ENCODE measurements around the gene H3-3A. TPM values are rescaled to one million over a fixed set of nuclear protein-coding genes. Genes with fewer than 3 reads are reported as not detected.

Gene H3-3A
- total RNA-seq, 4 donors from 2014 or later, result 224 to 510 (median 444) TPM

GRCh38 chr1:226098870-226099835 lies 36.6 kb downstream of the H3-3A start:
- Histone ChIP-seq H3K27me3 (no peaks in the 10 kb centered on the region), H3K36me3 (no peaks in the 10 kb centered on the region), H3K9me3 (no peaks in the 10 kb centered on the region), H3K4me3 (no peak overlapping the region), H3K4me1 (peaks cover 11% of the 10 kb centered on the region), H3K27ac (no peak overlapping the region)
- no peak for DNase-seq (ENCODE audit: low spot score in 2 of 2)
- TF ChIP-seq EP300 (IDR thresholded peaks at IDR 0.05) (no peak), POLR2A (IDR thresholded peaks at IDR 0.05) (no peak), POLR2AphosphoS5 (IDR thresholded peaks at IDR 0.05) (no peak)
- TF ChIP-seq, protein P1, sequence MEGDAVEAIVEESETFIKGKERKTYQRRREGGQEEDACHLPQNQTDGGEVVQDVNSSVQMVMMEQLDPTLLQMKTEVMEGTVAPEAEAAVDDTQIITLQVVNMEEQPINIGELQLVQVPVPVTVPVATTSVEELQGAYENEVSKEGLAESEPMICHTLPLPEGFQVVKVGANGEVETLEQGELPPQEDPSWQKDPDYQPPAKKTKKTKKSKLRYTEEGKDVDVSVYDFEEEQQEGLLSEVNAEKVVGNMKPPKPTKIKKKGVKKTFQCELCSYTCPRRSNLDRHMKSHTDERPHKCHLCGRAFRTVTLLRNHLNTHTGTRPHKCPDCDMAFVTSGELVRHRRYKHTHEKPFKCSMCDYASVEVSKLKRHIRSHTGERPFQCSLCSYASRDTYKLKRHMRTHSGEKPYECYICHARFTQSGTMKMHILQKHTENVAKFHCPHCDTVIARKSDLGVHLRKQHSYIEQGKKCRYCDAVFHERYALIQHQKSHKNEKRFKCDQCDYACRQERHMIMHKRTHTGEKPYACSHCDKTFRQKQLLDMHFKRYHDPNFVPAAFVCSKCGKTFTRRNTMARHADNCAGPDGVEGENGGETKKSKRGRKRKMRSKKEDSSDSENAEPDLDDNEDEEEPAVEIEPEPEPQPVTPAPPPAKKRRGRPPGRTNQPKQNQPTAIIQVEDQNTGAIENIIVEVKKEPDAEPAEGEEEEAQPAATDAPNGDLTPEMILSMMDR (IDR thresholded peaks at IDR 0.05), result no peak
- 86% methylated on average over 3 of the region's 3 CpGs for WGBS

DNA sequence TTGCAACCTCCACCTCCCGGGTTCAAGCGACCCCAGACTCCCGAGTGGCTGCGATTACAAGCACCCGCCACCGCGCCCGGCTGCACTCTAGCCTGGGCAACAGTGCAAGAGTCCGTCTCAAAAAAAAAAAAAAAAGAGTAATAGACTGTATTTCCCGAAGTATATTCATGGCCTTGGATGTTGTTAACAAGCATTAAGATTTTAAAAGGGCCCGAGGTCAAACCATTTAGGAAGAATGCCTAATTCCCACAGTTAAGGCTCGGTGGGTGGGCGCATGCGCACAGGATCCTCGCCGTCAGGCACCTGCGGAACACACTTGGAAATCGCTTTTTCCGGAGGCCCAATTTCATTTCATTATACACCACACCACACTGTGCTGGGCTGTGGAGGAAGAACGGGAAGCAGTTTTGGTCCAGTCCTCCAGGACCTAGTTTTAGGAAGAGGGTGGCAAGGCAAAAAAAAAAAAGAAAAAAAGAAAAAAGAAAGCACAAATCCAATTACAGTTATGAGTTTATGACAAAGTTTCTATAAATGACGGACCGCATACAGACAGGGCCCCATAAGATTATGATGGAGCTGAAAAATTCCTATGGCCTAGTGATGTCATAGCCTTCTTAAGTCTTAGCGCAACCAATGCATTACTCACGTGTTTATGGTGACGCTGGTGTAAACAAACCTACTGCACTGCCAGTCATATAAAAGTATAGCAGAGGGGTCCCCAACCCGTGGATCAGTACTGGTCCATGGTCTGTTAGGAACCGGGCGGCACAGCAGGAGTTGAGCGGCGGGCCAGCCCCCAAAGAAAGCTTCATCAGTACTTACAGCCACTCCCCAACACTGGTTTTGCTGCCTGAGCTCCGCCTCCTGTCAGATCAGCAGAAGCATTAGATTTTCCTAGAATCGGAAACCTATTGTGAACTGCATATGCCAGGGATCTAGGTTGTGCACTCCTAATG lies 38.2 kb downstream of the H3-3A start:
- no peaks in the 10 kb centered on the region for H3K9me3 ChIP-seq
- peaks cover 11% of the 10 kb centered on the region for H3K4me1 ChIP-seq
- DNase-seq (ENCODE audit: low spot score in 2 of 2), result no peak
- peak overlapping the region; percentile 51 for H3K4me3 ChIP-seq
- H3K27me3 ChIP-seq, result no peaks in the 10 kb centered on the region
- no peak for TF ChIP-seq POLR2A (IDR thresholded peaks at IDR 0.05)
- no peak for TF ChIP-seq EP300 (IDR thresholded peaks at IDR 0.05)
- no peak for TF ChIP-seq POLR2AphosphoS5 (IDR thresholded peaks at IDR 0.05)
- TF ChIP-seq, protein P1 (IDR thresholded peaks at IDR 0.05), result no peak
- WGBS, result 9% methylated on average over 31 of the region's 32 CpGs
- no peak overlapping the region for H3K27ac ChIP-seq
- no peaks in the 10 kb centered on the region for H3K36me3 ChIP-seq

DNA sequence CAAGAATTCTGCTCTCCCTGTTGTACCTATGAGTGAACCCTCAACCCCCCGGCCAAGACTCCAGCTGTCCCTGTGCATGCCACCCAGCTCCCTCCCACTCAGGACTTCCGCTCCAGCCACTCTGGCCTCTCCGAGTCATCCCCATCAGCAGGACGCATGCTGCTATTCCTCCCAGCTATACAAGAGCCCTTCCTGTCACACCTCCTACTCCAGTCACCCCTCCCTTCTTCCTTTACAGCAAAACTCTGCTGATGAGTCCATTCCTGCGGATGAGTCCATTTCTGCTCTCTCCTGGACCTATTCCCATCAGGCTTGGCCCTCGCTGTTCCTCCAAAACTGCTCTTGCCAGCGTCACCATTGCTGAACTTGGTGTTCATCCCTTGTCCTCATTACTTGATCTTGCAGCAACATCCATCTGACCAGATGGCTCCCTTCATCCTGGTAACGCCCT lies 42.2 kb downstream of the H3-3A start:
- no peaks in the 10 kb centered on the region for H3K9me3 ChIP-seq
- no peaks in the 10 kb centered on the region for H3K36me3 ChIP-seq
- no peak overlapping the region for H3K4me3 ChIP-seq
- no peaks in the 10 kb centered on the region for H3K27me3 ChIP-seq
- H3K27ac ChIP-seq, result no peak overlapping the region
- TF ChIP-seq, protein P1 (IDR thresholded peaks at IDR 0.05), result no peak
- no peak for TF ChIP-seq EP300 (IDR thresholded peaks at IDR 0.05)
- TF ChIP-seq POLR2AphosphoS5 (IDR thresholded peaks at IDR 0.05), result no peak
- no peak for TF ChIP-seq POLR2A (IDR thresholded peaks at IDR 0.05)
- 66% methylated on average over 8 of the region's 8 CpGs for WGBS
- DNase-seq (ENCODE audit: low spot score in 2 of 2), result no peak
- peaks cover 30% of the 10 kb centered on the region for H3K4me1 ChIP-seq

DNA sequence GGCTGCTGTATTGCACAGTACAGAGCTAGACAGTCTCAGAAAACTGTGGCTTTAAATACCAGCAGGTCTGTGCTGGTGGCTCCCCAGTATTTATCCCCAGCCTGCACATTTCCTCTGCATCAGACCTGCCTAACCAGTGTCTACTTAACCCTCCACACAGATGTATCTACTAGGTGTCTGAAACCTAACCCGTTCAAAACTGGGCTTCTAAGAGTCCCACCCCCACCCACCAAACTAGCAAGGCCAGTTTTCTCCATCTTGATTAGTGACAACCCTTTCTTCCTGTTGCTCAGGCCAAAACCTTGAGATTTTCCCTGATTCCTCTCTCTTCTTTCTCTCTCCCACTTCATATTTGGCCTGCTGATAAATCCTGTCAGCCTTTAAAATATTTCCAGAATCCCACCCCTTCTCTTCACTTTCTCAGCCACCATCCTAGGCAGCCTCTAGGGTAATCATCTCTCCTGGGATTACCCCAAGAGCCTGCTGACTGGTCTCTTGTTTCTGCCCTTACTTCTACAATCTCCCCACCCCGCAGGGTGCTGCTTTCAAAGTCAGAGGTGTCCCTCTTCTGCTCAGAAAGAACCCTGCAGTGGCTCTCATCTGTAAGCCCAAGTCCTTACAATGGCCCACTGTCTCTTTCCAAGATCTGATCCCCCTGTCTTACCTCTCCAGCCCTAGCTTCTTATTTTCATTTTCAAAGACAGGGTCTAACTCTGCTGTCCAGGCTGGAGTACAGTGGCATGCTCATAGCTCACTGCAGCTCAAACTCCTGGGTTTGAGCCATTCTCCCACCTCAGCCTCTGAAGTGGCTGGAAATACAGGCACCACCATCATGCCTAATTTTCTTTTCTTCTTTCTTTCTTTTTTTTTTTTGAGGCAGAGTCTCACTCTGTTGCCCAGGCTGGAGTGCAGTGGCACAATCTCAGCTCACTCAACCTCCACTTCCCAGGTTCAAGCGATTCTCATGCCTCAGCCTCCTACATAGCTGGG lies 45.2 kb downstream of the H3-3A start:
- H3K4me3 ChIP-seq, result no peak overlapping the region
- no peaks in the 10 kb centered on the region for H3K27me3 ChIP-seq
- no peaks in the 10 kb centered on the region for H3K36me3 ChIP-seq
- DNase-seq (ENCODE audit: low spot score in 2 of 2), result no peak
- no peaks in the 10 kb centered on the region for H3K9me3 ChIP-seq
- peak overlapping the region; percentile 96 for H3K27ac ChIP-seq
- 66% methylated on average over 3 of the region's 3 CpGs for WGBS
- H3K4me1 ChIP-seq, result peaks cover 40% of the 10 kb centered on the region
- TF ChIP-seq, protein P1 (IDR thresholded peaks at IDR 0.05), result no peak
- TF ChIP-seq POLR2A (IDR thresholded peaks at IDR 0.05) (no peak), EP300 (IDR thresholded peaks at IDR 0.05) (no peak), POLR2AphosphoS5 (IDR thresholded peaks at IDR 0.05) (no peak)

All from suprapubic skin (tissue), 4 donors.